GM21576 (cell line): ENCODE data around the gene GRK6.
"Not testable (repeated sequence)": the region's sequence is repeated elsewhere in the genome, so short reads cannot be mapped to it uniquely, and the experiment has no call there.

Source experiments
- ATAC-seq: cut with Tn5 transposase; IDR thresholded peaks from one replicate; pipeline ENCODE4 v1.9.1; 2021; ENCODE audit warnings: mild to moderate bottlenecking, moderate library complexity; ENCODE audit not compliant: unreplicated experiment

GRK6 gene

GRCh38 chr5:177397875-177398390 is 28.5 kb upstream of the GRK6 start:
- no peak for ATAC-seq

DNA sequence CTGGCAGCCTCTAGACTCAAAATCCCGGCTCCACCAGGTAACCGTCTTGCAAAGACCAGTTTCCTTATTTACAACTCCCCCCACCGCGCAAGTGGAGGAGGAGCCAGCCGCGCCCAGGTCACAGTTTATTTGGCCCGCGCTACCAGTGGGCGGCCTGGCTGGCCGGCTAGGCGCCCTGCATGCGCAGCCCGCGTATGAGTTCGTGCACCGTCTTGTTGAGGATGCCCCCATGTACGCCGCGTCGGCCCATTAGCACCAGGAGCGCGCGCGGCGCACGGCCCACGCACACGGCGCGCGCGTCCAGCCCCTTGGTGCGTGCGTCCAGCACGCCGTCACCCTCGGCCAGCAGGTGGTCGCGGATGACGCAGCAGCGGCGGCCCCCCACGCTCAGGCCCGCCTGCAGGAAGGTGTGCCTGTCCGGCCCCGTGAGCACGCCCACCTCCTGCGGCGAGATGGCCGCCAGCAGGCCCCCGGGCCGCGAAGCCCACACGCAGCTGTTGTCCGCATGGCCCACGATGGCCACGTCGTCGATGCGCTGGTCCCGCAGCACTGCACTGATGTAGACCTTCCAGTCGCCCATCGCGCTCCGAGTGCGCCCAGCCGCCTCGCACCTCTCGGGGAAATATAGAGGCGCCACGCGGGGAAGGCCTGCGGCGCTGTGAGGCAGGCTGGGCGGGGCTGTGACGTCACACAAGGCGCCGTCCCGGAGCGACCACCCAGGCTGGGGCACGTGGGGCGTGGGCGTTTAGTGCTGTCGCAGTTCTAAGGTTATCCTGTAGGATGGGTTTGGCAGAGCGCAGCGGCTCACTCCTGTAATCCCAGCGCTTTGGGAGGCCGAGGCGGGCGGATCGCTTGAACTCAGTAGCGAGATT is 26.2 kb upstream of the GRK6 start, which contains the start of gene PFN3:
TSS of gene PFN3 (minus strand) at position 665 of the 872 bp plus-strand sequence. CDS start at position 580, 85 bp downstream.
- no peak for ATAC-seq

DNA sequence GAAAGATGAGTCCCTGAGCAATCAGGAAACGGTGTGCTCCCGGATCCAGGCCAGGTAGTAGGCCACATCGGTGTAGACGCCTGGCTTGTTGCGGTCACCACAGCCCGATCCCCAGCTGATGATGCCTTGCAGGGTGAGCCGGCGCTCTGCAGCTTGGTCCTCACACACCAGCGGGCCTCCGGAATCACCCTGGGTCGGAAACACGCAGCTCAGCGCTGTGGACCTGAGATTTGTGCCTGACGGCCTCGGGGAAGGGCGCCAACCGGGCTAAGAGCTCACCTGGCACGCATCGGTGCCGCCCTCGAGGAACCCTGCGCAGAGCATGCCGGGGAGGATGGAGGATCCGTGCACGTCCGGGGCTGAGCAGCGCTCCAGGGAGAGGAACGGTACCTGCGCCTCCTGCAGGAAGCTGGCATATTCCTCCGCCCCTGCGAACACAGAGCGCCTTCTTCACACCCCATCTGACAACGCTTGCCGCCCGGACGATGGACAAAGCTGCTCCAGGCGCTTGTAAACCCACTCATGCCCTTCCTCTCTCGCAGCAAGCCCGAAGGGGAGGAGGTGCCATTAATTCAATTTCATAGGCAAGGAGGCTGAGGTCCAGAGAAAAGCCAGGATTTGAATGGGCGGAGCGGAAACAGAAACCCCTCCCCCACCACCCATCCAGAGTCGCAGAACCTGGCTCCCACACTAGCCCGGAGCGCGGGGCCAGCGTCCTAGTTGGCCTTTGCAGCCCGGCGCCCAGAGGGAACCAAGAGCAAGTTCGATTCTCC is 24.0 kb upstream of the GRK6 start:
- ATAC-seq: no peak

DNA sequence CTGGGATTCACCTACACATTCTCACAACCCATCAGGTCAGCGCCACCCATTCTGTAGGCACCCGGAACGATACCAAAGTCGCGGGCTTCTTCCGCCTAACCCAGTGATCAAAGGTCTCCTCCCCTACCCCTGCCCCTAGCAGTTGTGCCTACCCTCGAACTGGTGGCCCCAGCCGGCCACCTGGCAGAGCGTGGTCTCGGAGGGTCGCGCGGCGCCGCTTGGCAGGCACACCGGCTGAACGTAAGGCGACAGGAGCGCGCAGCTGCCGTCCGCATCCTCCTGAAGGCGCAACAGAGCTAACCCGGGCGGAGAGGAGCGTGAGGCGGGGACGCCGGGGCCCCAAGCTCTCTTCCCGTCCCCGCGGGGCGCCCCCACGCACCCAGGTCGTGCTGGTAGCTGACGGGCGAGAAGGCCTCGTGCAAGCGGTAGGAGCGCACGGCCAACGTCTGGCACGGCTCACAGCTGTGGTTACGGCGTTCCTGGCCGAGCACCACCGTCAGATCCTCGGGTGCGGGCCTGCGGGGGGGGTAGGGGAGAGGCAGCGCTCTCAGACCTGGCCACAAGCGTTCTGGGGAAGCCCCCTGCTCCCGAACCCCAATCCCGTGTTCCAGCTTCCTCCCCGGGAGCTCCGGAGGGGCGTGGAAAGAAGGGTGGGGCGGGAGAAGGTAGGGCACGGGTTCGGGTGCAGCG is 23.2 kb upstream of the GRK6 start:
- ATAC-seq: peak; percentile 13

GRCh38 chr5:177403792-177404640 is 22.5 kb upstream of the GRK6 start:
- ATAC-seq: peak; percentile 68

DNA sequence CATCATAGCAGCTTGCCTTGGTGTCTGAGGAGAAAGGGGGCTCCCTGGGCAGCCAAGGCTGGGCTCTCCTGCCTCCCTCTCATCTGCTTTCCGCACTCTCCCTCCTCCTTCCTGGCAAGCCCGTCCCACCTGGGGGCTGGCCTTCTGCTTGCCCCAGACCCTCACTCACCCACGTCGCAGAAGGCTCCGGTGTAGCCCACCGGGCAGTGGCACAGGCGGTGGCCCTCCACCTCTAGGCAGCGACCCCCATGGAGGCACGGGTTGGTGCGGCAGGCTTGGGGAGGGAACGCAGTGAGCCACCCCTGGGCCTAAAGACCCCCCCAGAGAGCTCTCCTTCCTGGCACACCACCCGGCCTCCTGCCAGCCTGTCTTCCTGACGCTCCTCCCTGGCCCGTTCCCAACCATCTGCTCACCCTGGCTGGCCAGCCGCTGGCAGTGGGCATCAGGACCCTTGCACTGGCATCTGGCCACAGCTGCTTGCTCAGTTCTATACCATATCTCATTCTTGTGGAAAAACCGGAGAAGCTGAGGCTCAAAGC is 21.8 kb upstream of the GRK6 start:
- no peak for ATAC-seq

DNA sequence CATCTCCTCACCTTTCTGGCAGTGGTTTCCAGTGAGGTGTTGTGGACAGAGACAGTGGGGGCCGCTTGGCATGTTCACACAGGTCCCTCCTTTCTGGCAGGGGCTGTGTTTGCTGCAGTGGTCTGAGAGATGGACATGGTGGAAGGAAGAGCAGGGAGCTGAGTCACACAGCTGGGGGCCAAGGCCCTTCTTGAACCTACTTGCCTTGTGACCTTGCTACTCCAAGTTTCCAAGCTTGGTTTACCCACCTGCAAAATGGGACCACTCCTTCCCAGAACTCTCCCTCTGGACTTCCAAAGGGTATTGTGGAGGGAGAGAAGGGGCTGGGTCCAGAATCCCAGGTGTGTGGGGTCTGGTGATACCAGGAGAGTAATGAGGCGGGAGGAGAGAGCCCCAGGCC is 21.2 kb upstream of the GRK6 start:
- ATAC-seq: no peak

GRCh38 chr5:177405805-177406204 is 20.7 kb upstream of the GRK6 start:
- no peak for ATAC-seq

DNA sequence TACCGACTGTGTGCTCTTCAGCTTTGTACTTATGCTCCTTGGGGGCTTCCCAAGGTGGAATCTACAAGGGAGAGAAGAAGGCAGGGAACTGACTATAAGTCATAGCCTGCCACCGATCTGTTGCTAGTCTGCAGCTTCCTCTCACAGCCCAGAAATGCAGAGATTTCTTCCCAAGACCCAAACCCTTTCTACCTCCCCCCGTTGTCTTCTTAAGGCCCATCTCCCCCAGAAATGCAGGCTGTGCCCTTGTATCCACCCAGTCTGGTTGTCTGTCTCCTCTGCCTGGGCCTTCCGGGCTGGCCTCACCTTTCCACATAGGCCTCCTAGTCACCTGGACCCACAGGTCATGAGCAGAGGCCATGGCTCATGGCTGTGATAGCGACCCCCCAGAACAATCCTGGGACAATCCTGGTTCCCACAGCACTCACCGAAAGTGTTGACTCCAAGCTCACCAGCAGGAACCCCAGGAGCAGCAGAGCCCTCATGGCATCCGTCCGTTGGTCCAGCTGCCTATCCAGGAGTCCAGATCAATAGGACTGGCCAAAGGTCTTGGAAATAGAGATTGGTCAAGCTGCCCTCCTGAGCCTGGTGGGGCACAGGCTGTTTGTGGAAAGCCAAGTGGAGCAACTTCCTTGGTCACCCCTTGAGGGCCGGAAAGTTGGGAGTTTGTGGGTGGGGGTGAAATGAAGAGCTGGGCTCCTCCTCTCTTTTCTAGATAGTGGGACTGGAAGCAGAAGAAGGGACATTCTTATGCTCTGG is 17.3 kb upstream of the GRK6 start, which contains the start of gene F12:
TSS of gene F12 (minus strand) at position 522 of the 759 bp plus-strand sequence. CDS start at position 485, 37 bp downstream.
- no peak for ATAC-seq

GRCh38 chr5:177410575-177410974 is 15.9 kb upstream of the GRK6 start:
- ATAC-seq: no peak

GRCh38 chr5:177412603-177413233 is 13.8 kb upstream of the GRK6 start:
- ATAC-seq: peak; percentile 54

DNA sequence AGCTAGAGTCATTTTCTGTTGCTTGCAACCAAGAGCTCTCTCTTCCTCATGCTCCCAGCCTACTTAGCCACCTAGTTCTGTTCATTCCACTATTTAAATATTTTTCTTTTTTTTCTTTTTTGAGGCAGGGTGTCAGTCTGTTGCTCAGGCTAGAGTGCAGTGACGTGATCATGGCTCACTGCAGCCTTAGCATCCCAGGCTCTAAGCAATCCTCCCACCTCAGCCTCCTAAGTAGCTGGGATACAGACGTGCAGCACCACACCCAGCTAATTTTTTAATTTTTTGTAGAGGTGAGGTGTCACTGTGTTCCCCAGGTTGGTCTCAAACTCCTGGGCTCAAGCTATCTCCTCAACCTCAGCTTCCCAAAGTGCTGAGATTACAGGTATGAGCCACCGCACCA is 12.0 kb upstream of the GRK6 start:
- ATAC-seq: no peak

GRCh38 chr5:177417081-177417480 is 9.4 kb upstream of the GRK6 start:
- ATAC-seq: not testable (repeated sequence)

- ATAC-seq: no peak
Observed at GRCh38 chr5:177419046-177419445, 7.4 kb upstream of the GRK6 start.

DNA sequence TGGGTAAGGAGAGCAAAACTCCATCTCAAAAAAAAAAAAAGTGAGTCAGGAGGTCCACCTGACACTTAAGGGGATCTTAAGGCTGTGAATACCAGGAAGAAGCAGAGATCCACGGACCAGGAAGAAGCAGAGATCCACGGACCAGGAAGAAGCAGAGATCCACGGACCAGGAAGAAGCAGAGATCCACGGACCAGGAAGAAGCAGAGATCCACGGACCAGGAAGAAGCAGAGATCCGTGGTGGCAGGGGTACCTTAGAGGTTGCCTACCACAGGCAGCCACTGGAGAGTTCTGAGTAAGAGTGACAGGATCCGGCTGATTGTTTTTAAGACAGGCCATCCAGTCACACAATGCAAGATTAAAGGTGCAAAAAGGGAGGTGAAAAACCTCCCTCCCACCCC is 6.0 kb upstream of the GRK6 start:
- ATAC-seq: not testable (repeated sequence)

DNA sequence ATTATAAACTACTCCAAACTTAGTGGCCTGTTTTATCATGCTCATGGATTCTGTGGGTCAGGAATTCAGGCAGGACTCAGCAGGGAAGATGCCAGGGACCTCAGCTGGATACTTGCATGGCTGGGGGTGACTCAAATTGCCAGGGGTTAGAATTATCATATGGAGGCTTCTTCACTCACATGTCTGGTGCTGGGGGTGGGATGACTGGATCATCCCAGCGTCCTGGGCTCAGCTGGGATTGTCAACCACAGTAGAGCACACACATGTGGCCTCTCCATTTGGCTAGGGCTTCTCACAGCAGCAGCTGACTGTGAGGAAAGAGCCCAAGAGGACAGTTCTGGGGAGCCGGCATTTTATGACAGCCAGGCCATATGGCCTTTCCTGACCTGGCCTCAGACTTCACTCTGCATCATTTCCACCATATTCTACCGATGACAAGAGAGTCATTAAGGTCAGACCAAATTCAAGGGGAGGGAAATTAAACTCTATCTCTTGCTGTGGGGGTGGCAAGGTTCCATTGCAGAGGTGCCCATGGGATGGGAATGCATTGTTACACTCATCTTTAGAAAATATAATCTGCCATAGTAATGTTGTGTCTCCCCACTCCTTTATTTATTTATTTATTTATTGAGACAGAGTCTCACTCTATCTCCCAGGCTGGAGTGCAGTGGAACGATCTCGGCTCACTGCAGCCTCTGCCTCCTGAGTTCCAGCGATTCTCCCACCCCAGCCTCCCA is 5.2 kb upstream of the GRK6 start:
- ATAC-seq: no peak

DNA sequence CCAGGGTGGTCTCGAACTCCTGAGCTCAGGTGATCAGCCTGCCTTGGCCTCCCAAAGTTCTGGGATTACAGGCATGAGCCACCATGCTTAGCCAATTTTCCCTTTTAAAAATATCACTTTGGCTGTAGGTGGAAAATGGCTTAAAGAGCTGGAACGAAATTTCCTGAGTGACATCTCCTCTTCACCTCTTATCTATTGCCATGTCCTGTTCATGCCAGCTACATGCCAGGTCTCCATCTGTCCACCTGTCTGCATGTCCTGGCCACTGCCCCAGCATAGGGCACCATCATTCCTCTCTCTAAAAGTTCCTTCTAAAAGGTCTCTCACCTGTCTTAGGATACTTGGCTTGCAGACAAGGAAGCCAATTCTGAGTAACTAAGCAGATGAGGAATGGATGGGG is 2.8 kb upstream of the GRK6 start:
- no peak for ATAC-seq
